DMS79 (cell line): ENCODE data around the gene EPHB2.
"Not testable (repeated sequence)": the region's sequence is repeated elsewhere in the genome, so short reads cannot be mapped to it uniquely, and the experiment has no call there.

Experiments used
- DNase-seq: peaks from one replicate; lab custom pipeline; 2025; lab: John Stamatoyannopoulos, UW

Gene EPHB2

DNA sequence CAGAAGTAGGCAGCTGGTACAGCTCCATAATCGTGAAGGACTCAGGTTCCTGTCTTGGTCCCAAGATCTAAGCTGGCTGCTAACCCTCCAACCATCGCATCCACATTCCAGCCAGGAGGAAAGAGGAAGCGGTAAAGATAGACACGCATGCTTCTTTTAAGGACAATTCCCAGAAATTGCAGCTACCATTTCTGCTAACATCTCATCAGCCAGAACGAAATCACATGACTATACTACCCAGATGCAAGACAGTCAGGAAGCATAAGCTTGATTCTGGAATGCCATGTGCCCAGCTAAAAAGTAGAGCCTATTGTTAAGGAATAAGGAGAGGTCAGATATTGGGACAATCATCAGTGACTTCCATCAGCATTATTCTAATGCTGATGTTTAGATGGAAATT, 110.4 kb downstream of the EPHB2 start:
- DNase-seq: no peak

- no peak for DNase-seq
These were observed 111.7 kb downstream of the EPHB2 start for GRCh38 chr1:22822371-22822770.

DNA sequence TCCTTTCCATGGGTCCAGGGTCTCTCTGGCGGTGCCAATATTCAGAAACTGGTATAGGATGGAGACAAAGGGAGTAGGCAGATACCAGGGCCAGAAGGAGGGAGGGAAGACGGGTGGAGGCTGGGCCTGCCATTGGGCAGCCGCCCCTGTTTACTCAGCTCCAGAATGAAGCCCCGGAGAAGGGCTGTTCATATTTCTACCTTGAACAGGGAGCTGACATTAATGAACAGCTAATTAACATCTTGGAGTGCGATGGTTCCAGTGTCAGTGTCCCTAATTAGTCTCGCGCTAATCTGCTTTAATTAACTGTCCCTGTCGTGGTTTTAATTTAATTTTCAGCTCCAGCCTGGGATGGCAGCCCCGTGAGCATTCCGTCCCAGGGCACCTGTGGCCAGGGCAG, 113.8 kb downstream of the EPHB2 start:
- no peak for DNase-seq

GRCh38 chr1:22824975-22825374, 114.3 kb downstream of the EPHB2 start:
- no peak for DNase-seq

GRCh38 chr1:22825486-22826189, 115.0 kb downstream of the EPHB2 start:
- DNase-seq: no peak

DNA sequence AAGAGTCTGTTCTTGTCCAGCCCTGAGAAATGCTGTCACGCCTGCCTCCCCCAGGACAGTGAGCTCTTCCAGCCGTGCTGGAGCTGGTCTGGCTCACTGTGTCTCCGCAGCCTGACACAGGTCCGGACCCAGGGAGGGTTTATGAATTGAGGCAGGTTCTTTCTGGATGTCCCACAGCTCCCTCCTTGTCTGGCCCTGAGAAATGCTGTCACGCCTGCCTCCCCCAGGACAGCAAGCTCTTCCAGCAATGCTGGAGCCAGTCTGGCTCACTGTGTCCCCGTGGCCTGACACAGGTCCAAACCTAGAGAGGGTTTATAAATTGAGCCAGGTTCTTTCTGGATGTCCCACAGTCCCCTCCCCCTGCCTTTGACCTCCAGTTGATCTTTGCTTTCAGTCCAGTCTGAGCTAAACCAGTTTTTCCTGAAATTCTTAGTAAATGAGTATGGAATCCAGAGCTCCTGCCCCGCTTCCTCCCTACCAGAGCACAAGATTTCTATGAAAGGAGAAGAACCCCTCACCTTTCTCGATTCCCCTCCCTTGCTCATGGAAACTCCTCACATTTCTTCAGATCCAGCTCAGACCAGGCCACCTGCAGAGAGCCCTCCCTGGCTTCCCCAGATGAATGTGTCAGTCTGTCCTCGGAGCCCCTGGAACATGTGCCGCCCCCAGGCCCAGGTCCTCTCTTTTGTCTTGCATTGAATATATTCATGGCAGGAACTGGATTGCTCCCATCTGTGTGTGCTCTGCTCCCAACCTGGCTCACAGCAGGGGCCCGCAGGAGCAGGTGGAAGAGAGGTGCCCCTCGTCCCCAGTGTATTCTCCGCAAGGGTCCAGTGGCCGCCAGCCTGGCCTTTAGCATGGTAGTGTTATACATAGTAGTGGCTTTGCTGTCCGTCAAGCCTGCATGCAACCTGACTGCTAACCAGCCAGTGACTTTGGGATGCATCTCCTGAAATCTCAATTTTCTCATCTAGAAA, 116.3 kb downstream of the EPHB2 start:
- no peak for DNase-seq

DNA sequence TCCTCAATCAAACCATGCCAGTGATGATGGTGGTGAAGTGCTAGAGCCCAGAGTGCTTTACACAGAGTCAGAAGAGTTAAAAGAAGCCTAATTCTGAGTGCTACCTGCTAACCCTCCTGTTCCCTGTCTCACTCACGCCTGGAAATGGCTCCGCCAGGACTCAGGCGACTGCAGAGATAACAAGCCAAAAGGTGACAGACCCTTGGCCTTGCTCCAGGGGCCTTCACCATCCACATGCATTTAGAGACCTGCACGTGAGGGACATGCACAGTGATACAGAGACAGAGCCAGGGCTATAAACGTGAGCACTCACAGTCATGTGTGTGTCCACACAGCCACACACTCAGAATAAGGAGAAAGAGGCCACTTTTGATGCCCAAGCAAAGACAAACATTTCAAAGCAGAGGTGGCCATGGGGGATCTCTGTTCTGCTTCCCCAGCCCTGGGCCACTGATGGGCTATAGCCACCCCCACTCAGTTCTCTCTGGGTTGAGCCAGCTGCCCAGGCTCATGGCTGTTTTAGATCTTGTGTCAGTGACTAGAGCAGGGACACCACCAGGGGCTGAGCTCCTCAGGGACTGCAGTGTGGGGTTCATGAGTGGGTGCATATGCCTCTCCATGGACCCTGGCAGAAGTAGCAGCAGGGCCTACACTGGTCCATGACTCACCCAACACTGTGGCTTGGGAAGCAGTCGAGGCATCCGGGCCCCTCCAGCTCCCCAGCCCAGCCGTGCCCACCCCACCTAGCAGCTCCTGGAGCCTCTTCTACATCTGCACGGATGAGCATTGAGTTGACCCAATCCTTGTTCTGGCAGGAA, 117.2 kb downstream of the EPHB2 start:
- no peak for DNase-seq

- DNase-seq: no peak
These were observed 118.1 kb downstream of the EPHB2 start for GRCh38 chr1:22828484-22829308.

- DNase-seq: no peak
These were observed 118.8 kb downstream of the EPHB2 start for GRCh38 chr1:22829309-22829989.

DNA sequence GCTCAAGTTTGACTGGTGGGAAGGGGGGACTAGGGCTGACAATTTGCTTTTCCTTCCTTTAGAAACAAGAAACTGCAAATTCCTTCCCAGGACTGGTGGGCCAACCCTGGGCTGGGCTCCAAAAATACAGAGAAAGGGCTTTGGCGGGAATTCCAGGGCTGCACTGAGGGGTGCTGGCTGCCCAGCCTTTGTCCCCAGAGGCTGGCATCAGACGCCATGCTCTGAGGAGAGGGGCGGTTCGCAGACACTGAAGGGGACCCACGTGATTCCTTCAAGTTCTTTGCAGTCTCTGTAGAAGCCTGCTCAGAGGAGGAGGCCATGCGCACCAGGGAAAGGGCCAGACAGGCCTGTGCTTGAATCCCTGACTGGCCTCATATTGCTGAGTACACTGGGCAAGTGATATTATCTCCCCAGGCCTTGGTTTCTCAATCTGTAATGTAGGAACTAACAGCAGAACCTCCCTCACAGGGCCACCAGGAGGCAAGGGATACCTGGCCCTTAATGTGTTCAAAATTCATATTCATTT, 119.5 kb downstream of the EPHB2 start:
- no peak for DNase-seq

- no peak for DNase-seq
These were observed 120.2 kb downstream of the EPHB2 start for GRCh38 chr1:22830757-22831340.

DNA sequence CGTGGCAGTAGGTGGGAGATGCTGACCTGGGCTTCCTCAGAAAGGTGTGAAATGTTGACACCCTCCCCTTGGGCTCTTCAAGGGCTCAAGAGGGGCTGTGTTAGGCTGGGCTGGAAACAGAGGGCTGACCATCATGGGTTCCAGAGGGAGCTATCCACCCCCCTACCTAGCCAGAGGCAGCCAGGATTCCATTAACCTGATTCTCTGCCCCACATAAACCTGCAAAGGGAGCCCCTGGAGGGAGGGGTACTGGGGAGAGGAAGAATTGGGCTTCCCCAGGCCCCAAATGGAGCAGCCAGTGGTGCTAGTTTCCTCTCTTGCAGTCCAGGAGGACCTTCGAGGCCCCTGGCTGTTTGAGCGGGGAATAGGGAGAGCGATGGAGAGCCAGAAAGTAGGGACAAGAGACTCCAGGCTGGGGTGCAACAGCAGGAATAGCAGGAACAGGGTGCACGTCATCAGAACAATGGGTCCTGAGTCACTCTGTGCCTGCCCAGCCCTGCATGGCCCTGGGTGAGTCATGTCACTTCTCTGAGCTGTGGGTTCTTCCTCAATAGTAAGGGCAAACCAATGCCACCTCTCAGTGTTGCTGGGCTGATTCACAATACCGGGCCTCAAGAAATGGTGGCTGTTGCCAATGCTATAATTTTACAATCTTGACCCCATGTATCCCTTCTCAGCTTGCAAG, 121.2 kb downstream of the EPHB2 start:
- DNase-seq: no peak

- no peak for DNase-seq
These were observed 121.8 kb downstream of the EPHB2 start for GRCh38 chr1:22832414-22832786.

DNA sequence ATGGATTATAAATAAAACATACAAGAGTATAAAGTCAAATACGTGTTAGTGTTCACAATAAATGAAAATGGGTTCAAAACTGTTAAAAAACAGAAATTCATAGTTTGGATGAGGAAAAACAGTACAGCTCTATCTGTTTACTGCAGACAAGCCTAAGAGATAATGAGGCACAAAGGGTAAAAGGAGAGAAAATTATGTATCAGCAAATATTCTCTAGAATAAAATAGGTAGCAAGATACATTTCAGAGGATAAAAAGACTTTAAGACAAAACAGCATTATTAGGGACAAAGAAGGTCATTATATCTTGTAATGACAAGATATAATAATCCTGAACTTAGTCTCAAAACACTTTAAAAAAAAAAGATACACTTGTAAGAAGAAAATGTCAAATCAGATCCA, 123.1 kb downstream of the EPHB2 start:
- DNase-seq: no peak

DNA sequence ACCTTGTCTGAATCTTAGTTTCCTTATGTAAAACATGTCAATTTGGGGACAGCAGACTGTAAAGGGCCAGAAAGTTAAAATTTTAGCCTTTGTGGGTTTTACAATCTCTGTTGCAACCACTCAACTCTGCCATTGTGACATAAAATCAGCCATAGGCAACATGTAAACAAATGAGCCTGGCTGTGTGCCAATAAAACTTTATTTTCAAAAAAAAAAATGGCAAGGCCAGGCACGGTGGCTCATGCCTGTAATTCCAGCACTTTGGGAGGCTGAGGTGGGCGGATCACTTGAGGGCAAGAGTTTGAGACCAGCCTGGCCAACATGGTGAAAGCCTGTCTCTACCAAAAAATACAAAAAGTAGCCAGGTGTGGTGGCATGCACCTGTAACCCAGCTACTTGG, 123.8 kb downstream of the EPHB2 start:
- DNase-seq: not testable (repeated sequence)

GRCh38 chr1:22835636-22836319, 125.1 kb downstream of the EPHB2 start:
- no peak for DNase-seq

- no peak for DNase-seq
These were observed 126.2 kb downstream of the EPHB2 start for GRCh38 chr1:22836850-22837249.

GRCh38 chr1:22837332-22837731, 126.7 kb downstream of the EPHB2 start:
- DNase-seq: no peak

DNA sequence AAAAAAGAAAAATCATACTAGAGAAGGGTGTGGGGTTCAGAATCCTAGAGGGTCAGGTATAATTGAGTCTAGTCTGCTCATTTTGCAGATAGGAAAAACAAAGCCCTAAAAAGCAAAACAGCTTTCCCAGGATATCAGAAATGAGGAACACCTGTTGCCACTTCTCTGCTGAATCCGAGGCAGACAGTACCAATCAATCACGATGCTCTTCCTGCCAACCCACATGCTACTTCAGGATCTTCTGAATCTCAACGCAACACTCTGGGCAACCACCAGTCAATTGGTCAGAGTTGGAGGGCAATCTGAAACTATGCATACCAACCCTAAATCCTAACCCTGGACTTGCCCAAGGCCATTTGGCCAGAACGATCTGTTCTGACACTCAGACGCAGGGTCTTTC, 128.3 kb downstream of the EPHB2 start:
- no peak for DNase-seq
